GM21825 (cell line): ENCODE data around the gene PRKAG3.
"Not testable (repeated sequence)": the region's sequence is repeated elsewhere in the genome, so short reads cannot be mapped to it uniquely, and the experiment has no call there.

Experiments
- ATAC-seq: cut with Tn5 transposase; IDR thresholded peaks from one replicate; pipeline ENCODE4 v1.9.1; 2021; ENCODE audit warnings: mild to moderate bottlenecking, moderate library complexity; ENCODE audit not compliant: unreplicated experiment

The PRKAG3 gene

GRCh38 chr2:218785103-218785502 is 46.5 kb downstream of the PRKAG3 start:
- ATAC-seq = no peak

DNA sequence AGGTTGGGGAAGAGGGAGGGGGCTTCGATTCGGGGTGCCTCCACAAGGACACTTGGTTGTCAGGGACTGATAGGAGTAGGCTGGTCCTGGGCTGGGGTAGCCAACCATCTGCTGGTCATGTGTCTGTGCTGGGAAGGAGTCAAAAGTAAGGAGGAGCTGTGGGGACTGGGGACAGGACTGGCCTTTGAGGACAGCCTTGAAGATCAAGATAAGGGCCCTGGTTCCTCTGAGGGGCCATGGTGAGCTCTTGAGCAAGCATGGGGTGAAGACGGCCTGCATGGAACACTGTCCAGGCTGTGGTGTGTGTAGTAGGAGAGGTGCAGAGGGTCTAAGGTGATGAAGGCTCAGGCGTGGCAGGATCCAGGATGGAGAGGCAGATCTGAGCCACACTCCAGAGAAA is 47.9 kb downstream of the PRKAG3 start:
- ATAC-seq = no peak

DNA sequence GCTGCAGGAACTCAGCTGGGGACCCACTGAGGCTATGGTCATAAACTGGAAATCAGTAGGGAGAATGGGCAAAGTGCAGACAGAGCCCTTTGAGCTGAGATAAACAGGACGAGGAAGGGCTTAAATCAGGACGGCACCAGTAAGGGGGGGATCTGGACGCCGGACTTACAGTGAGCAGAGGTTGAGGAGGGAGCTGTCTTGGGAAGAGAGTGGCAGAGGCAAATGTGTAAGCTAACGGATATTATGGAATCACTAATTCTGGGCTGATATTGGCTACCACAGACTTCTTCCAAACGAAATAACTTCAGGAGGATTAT is 49.1 kb downstream of the PRKAG3 start:
- ATAC-seq = no peak

- ATAC-seq = no peak
Observed at GRCh38 chr2:218781691-218782527, 49.7 kb downstream of the PRKAG3 start, which contains the start of gene CYP27A1. Gene CYP27A1 (plus strand): TSS chr2:218782147. CDS start chr2:218782183, 36 bp downstream.

DNA sequence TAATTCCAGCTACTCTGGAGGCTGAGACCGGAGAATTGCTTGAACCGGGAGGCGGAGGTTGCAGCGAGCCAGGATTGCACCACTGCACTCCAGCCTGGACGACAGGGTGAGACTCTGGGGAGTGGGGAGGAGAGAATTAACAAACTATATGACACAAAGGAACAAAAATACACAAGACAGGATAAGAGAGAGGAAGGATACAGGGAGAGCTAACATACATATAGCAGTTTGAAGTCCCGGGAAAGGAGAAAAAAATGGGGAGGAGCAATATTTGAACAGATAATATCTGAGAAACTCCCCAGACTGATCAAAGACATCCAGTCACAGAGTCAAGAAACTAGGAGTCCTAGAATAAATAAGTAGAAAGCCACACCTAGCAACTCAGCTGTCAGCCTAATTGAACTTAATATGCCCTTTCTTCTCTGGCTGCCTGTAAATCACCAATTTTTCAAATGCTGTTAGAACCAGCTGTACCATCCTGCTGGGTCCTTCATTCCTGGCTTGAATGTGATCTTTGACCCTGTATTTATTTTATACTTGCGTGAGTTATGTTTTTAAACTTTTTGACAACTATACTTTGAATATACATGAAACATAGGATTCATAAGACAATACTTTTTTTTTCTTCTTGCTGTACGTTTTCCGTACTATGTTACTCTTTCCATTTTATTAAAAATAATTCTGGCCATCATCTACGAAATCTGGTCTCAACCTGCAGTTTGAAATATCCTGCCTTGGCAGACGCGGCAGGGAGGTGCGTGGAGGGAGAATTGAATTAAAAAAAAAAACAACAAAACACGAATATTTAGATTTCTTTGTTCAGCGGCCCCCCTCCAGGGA is 50.5 kb downstream of the PRKAG3 start:
- ATAC-seq = no peak

- ATAC-seq = no peak
Observed at GRCh38 chr2:218780046-218780445, 51.6 kb downstream of the PRKAG3 start.

DNA sequence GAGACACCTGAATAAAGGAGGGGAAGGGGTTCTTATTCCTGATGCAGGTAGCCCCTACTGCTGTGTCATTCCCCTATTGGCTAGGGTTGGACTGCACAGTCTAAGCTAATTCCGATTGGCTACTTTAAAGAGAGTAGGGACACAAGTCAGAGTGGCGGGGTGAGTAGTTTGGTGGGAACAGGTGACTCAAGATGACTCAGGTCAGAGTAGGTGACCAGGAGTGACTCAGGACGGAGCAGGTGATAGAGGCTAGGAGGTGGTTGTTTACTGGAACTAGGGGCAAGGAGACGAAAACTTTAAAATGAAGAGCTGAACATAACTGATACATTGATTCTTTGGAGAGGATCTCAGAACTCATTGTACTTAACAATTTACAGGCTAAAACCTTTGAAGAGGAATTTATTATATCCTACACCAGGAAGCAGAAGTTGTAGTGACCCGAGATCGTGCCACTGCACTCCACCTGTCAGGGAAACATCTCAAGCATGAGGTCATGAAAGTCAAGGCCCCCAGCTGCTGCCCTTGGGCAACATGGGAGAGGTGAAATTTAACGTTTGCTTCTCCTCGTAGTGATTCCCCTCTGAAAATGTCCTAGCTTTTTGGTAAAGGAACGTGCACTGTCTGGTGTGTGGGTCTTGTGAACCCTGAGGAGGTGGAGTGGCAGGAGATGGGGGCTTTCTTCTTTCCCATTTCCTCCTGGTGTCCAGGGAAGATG is 54.2 kb downstream of the PRKAG3 start:
- ATAC-seq = no peak

- no peak for ATAC-seq
Observed at GRCh38 chr2:218776488-218776887, 55.1 kb downstream of the PRKAG3 start.

DNA sequence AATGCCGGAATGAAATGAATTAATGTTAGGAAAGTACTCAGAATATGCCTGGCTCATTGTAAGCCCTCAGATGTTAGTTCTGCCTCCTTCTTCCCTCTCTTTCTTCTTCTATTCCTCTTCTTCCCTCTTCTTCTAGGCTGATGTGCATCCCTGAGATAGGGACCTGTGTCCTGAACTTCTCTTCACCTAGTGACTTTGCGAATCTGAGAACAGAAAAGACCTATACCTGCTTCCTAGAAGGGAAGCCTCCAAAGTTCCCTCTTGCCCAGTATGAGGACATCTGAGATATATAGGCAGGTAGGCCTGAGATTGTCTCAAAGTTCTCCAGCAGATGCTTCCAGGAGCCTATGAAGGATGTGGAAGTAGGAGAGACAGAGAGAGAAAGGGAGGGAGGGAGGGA is 57.7 kb downstream of the PRKAG3 start:
- ATAC-seq = no peak

- ATAC-seq = not testable (repeated sequence)
Observed at GRCh38 chr2:218772759-218773158, 58.8 kb downstream of the PRKAG3 start.
